GM21529 (cell line): ENCODE measurements around the gene FNDC3B.

Source experiments
- ATAC-seq: cut with Tn5 transposase; IDR thresholded peaks from one replicate; pipeline ENCODE4 v1.9.1; 2021; ENCODE audit not compliant: unreplicated experiment

Gene FNDC3B

DNA sequence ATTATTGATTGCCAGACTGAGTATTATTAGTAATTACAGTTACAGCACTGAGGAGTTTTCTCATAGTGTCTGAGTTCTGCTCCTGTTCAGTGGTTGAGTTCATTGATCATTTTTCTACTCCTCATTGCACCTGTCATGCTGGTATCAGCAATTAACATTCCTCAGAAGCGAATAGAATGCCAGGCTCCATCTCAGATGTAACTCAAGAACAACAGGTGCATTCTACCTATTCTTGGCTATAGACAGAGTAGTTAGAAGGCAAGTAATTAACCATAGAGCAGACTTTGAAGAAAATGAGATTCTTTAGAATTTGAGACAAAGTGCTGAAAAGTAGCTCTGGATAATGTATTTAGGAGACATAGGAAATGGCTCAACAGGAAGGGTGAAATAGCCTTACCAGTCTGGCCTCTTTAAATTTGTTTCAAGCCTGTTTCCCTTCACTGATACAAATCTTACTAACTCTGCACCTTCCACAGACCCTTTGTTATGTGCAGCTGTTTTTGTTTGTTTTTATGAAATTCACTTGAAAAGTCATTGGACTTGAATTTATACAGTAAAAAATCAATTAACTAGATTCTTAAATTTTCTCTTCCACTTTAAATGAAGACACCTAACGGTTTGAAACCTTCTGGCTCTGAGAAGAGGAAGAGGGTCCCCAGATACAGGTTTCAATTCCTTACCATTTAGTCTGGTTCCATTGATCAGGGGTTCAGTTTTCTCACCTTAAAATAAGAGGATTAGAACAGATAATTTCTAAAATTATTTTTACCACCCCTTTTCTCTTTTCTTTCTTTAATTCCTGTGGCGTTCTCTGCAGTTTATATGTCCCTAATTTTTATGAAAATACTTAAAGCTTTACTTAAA is 109.6 kb downstream of the FNDC3B start:
- ATAC-seq = no peak

GRCh38 chr3:172150268-172150667 is 110.9 kb downstream of the FNDC3B start:
- ATAC-seq = no peak

- ATAC-seq = no peak
Measured at GRCh38 chr3:172150913-172151650, 111.7 kb downstream of the FNDC3B start.

- ATAC-seq = no peak
Measured at GRCh38 chr3:172151651-172152649, 112.6 kb downstream of the FNDC3B start.

- ATAC-seq = no peak
Measured at GRCh38 chr3:172152874-172153273, 113.5 kb downstream of the FNDC3B start.

- peak; percentile 57 for ATAC-seq
Measured at GRCh38 chr3:172153335-172153861, 114.0 kb downstream of the FNDC3B start.

GRCh38 chr3:172154768-172155664 is 115.6 kb downstream of the FNDC3B start:
- peak; percentile 75 for ATAC-seq

GRCh38 chr3:172155897-172156585 is 116.7 kb downstream of the FNDC3B start:
- no peak for ATAC-seq

DNA sequence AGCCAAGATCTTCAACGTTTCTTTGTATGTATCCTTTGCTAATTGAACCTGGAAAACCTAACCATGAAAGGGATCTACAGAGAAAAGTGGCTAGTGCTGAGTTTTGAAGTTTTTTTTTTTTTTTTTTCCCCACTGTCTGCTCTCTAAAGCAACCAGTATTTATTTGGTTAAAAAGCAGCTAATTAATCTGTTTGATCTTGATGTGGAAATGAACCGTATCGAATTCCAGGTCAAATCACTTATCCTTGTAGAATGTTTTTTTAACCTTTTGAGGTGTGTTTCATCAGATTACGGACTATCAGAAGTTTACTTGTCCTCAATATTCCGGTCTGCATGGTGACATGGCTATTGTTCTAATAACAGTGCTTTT is 117.2 kb downstream of the FNDC3B start:
- ATAC-seq = no peak

- ATAC-seq = no peak
Measured at GRCh38 chr3:172157564-172158258, 118.3 kb downstream of the FNDC3B start.

DNA sequence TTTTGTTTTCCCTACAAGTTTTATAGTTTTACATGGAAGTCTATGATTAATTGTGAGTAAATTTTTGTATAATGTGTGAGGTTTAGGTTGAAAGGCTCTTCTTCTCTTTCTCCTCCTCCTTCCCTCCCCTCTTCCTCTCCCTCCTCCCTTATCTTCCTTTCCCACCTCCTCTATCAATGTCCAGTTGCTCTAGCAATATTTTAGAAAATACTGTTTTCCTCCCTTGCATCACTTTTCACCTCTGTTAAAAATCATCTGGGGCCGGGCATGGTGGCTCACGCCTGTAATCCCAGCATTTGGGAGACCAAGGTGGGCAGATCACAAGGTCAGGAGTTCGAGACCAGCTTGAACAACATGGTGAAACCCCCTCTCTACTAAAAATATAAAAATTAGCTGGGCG is 119.4 kb downstream of the FNDC3B start:
- ATAC-seq = no peak

GRCh38 chr3:172159376-172159775 is 120.0 kb downstream of the FNDC3B start:
- no peak for ATAC-seq

DNA sequence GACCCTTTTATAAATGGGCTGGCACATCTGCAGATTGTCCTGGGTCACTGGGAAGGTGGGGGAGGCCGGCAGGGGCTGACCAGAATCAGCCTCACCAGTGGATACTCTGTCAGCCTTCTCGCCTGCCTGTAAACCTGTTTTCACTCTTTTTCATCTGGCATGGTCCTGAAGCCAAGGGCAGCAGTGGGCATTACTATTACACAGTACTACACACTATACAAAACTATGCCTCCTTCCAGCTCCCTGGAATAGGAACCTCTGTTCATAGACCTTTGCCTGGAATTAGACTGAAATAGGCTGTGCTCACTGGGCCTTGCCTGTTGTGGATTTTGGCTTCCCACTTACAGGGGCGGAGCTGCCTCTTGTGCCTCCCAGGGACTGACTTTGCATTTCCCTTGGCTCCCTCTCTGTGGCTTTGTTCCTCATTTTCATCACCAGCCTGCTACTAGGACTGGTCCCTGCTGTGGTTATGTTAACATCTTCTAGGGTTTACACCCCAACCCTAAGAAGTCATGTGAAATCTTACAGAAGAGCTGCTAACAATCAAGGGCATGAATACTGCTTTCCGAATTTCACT is 120.7 kb downstream of the FNDC3B start:
- ATAC-seq = no peak

DNA sequence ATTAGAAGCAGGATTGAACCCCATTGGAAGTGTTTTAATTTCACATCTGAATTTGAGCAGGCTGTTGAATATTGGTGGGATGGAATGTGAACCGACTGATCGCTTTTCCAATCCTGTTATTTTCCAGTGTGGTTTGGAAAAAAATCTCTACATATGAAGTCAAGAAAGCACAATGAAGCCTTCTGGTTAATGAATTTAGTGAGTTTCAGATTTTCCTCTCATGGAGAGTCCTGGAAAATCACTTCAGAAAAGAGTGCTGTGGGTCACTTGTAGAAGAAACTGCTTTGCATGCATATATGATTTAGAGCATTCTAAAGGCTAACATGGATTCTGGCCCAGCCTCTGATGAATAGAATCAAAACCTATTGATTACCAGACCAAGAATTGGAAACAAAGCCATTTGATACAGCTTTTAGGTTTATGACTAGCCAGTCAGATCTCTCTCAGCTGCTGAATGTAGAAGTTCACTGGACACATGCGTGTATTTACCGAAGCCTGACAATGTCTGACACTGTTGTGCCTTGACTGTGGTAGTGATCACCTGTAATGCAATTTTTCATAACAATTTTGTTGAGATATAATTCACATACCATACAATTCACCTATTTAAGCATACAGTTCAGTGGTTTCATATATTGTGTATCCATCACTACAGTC is 121.9 kb downstream of the FNDC3B start:
- ATAC-seq = no peak

- no peak for ATAC-seq
Measured at GRCh38 chr3:172161959-172162358, 122.6 kb downstream of the FNDC3B start.

DNA sequence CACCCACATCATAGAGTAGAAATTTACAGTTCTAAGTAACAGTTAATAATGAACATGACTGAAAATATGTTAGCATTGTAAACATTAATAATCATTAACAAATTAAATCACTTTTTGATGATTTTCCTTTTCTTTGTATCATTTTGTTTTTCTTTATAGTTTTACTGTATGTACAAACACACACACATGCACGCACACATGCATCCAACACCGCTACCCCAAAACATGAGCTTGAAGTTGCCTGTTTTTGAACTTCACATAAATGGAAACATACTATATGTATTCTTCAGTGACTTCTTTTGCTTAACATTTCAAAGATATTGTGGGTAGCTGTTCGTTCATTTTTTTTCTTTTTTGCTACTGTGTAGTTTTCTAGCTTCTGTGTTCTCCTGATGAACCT is 123.9 kb downstream of the FNDC3B start:
- no peak for ATAC-seq

GRCh38 chr3:172164620-172165362 is 125.4 kb downstream of the FNDC3B start:
- no peak for ATAC-seq
